ENCODE data around the gene TMEM179. TPM values are rescaled to one million over a fixed set of nuclear protein-coding genes. Genes with fewer than 3 reads are reported as not detected.

Gene TMEM179
- total RNA-seq, 1 donor from 2014 or later = 1.0 TPM

DNA sequence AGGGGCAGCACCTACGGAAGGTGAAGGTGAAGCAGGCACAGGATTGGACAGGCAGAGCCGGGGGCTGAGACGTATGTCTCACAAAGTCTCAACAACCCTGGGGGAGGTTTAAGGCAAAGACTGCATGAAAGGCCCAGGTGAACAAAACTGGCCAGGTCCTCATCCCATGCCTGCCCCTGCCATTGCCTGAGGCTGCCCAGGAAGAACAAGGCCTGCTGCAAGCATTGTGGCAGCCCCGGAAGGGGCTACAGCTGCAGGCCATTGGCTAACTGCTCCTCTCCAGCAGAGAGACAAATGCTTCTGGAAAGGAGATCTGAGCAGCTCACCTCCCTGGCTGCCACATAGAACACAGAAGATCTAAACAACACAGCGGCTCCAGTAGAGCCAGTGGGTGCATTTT lies 20.4 kb upstream of the TMEM179 start:
- Histone ChIP-seq H3K4me3 (ENCODE audit: low read length in 3 of 3) (no peak overlapping the region), H3K27me3 (ENCODE audit: control insufficient read depth in 3 of 3, insufficient read depth in 3 of 3, low read length in 3 of 3) (peaks cover 0 to 13% (median 5%) of the 10 kb centered on the region in 3 donors)

DNA sequence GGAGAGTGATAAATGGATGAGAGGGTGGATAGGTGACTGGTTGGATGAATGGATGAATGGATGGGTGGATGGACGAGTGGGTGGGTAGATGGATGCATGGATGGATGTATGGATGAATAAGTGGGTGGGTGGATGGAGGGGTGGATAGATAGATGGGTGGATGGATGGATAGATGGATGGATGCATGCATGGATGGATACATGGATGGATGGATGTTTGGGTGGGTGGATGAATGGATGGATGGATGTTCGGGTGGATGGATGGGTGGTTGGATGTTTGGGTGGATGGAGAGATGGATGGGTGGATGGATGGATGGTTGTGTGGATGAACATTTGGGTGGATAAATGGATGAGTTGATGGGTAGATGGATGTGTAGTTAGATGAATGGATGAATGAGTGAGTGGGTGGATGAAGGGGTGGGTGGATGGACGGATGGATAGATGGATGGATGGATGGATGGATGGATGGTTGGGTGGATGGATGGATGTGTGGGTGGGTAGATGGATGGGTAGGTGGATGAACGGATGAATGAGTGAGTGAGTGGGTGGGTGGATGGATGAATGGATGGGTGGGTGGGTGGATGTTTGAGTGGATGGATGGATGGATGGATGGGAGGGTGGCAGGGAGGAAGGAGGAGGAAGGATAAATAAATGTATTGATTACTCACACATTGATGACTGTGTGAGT lies 9.7 kb upstream of the TMEM179 start:
- Histone ChIP-seq H3K36me3 (ENCODE audit: control insufficient read depth in 3 of 3, insufficient read depth in 3 of 3, low read length in 3 of 3) (no peaks in the 10 kb centered on the region), H3K4me1 (ENCODE audit: control insufficient read depth in 3 of 3, insufficient read depth in 3 of 3, low read length in 3 of 3) (no peaks in the 10 kb centered on the region)

More for the DNA sequence above, 20.4 kb upstream of the TMEM179 start:
- Histone ChIP-seq H3K9ac (ENCODE audit: low read depth in 1 of 3, low read length in 3 of 3) (no peak overlapping the region), H3K9me3 (ENCODE audit: control insufficient read depth in 3 of 3, low read length in 3 of 3) (peaks cover 0 to 5% (median 0%) of the 10 kb centered on the region in 3 donors), H3K27ac (ENCODE audit: low read depth, low read length) (no peak overlapping the region), H3K4me1 (ENCODE audit: control insufficient read depth in 3 of 3, insufficient read depth in 3 of 3, low read length in 3 of 3) (no peaks in the 10 kb centered on the region), H3K36me3 (ENCODE audit: control insufficient read depth in 3 of 3, insufficient read depth in 3 of 3, low read length in 3 of 3) (no peaks in the 10 kb centered on the region)

DNA sequence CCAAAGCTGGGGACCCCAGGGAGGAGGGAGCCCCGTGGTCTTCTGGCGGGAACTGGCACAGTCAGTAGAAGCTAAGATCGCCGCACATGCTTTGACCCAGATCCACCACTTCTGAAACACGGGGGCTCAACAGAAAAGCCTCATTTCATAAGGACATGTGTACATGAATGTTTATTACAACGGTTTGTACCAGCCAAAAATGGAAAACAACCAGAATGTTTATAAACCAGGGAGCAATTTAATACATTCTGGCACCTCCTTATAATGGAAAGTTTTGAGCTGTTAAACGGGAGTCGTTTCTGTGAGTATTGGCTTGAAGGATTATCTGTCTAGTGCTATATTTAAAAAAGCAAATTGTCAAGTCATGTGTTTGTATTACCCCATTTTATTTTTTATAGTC lies 7.3 kb upstream of the TMEM179 start:
- Histone ChIP-seq H3K4me1 (ENCODE audit: control insufficient read depth in 3 of 3, insufficient read depth in 3 of 3, low read length in 3 of 3) (no peaks in the 10 kb centered on the region), H3K27me3 (ENCODE audit: control insufficient read depth in 3 of 3, insufficient read depth in 3 of 3, low read length in 3 of 3) (peaks cover 16 to 30% (median 27%) of the 10 kb centered on the region in 3 donors), H3K9ac (ENCODE audit: low read depth in 1 of 3, low read length in 3 of 3) (no peak overlapping the region), H3K9me3 (ENCODE audit: control insufficient read depth in 3 of 3, low read length in 3 of 3) (no peaks in the 10 kb centered on the region), H3K4me3 (ENCODE audit: low read length in 3 of 3) (no peak overlapping the region), H3K36me3 (ENCODE audit: control insufficient read depth in 3 of 3, insufficient read depth in 3 of 3, low read length in 3 of 3) (no peaks in the 10 kb centered on the region), H3K27ac (ENCODE audit: low read depth, low read length) (no peak overlapping the region)

More for the DNA sequence above, 9.7 kb upstream of the TMEM179 start:
- Histone ChIP-seq H3K4me3 (ENCODE audit: low read length in 3 of 3) (no peak overlapping the region), H3K9ac (ENCODE audit: low read depth in 1 of 3, low read length in 3 of 3) (no peak overlapping the region), H3K9me3 (ENCODE audit: control insufficient read depth in 3 of 3, low read length in 3 of 3) (no peaks in the 10 kb centered on the region), H3K27me3 (ENCODE audit: control insufficient read depth in 3 of 3, insufficient read depth in 3 of 3, low read length in 3 of 3) (peaks cover 26 to 39% (median 38%) of the 10 kb centered on the region in 3 donors), H3K27ac (ENCODE audit: low read depth, low read length) (no peak overlapping the region)

DNA sequence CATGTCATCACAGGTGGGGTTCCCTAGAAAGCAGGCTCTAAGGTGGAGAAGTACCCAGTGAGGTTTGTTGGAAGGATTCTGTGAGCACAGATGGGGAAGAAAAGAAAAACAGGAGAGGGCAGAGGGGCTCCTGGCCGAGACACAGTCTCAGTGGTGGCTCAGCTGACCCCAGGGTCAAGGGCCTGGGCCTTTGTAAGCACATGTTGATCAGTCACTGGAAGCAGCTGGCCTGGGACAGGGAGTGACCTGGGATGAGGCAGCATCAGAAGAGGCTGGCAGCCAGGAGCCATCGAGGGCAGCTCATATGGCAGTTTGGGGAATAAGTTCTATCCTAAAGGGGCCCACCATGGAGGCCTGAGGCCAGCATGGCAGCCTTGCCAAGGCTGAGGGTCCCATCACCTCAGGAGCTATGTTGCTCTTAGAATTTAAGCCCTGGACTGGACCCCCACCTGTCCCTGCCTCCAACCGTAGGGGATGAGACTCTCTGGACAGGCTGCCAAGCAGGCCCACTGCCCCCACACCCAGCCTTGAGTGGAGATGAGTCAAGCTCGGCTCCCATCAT lies 6.3 kb upstream of the TMEM179 start:
- Histone ChIP-seq H3K4me1 (ENCODE audit: control insufficient read depth in 3 of 3, insufficient read depth in 3 of 3, low read length in 3 of 3) (no peaks in the 10 kb centered on the region), H3K4me3 (ENCODE audit: low read length in 3 of 3) (no peak overlapping the region), H3K9me3 (ENCODE audit: control insufficient read depth in 3 of 3, low read length in 3 of 3) (no peaks in the 10 kb centered on the region), H3K27ac (ENCODE audit: low read depth, low read length) (no peak overlapping the region), H3K36me3 (ENCODE audit: control insufficient read depth in 3 of 3, insufficient read depth in 3 of 3, low read length in 3 of 3) (no peaks in the 10 kb centered on the region), H3K9ac (ENCODE audit: low read depth in 1 of 3, low read length in 3 of 3) (no peak overlapping the region), H3K27me3 (ENCODE audit: control insufficient read depth in 3 of 3, insufficient read depth in 3 of 3, low read length in 3 of 3) (peaks cover 14 to 33% (median 29%) of the 10 kb centered on the region in 3 donors)

- peaks cover 21 to 41% (median 37%) of the 10 kb centered on the region in 3 donors for H3K27me3 ChIP-seq (ENCODE audit: control insufficient read depth in 3 of 3, insufficient read depth in 3 of 3, low read length in 3 of 3)
- no peak overlapping the region for H3K9ac ChIP-seq (ENCODE audit: low read depth in 1 of 3, low read length in 3 of 3)
- H3K27ac ChIP-seq (ENCODE audit: low read depth, low read length) = no peak overlapping the region
- no peaks in the 10 kb centered on the region for H3K36me3 ChIP-seq (ENCODE audit: control insufficient read depth in 3 of 3, insufficient read depth in 3 of 3, low read length in 3 of 3)
- no peaks in the 10 kb centered on the region for H3K4me1 ChIP-seq (ENCODE audit: control insufficient read depth in 3 of 3, insufficient read depth in 3 of 3, low read length in 3 of 3)
- H3K9me3 ChIP-seq (ENCODE audit: control insufficient read depth in 3 of 3, low read length in 3 of 3) = no peaks in the 10 kb centered on the region
- H3K4me3 ChIP-seq (ENCODE audit: low read length in 3 of 3) = no peak overlapping the region
Observed at GRCh38 chr14:104609666-104610065, 5.1 kb upstream of the TMEM179 start.

DNA sequence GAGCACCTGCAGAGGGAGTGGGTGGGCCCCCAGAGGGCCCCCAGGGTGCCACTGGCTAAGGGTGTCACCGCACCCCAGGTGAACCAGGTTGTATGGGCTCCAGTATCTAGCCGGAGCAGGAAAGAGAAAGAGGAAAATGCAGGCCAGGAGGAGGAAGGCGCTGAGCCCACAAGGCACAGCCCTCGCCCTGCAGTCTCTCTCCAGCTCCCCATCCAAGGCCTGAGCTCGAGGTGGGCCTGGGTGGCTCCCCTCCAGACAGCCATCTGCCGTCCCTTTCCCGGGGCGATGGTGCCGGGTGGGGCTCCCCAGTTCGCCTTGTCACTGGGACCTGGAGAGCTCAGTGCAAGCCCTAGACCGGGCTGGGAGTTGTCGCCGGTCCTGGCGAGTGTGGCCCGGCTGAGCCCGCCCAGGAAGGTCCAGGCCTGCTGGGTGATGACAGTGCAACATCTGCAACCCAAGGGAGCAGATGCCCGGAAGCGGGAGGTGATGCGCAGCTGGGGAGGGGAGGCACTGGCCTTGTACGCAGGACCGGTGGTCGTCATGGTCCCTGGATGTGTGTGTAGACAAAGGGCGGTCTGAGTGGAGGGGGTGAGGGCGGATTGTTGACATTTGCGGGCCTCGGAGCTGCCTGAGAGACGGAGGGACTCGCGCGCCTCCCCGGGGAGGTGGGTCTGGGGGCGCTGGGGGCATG lies 716 bp downstream of the TMEM179 start:
- Histone ChIP-seq H3K27ac (ENCODE audit: low read depth, low read length) (no peak overlapping the region), H3K9ac (ENCODE audit: low read depth in 1 of 3, low read length in 3 of 3) (no peak overlapping the region), H3K4me1 (ENCODE audit: control insufficient read depth in 3 of 3, insufficient read depth in 3 of 3, low read length in 3 of 3) (peaks cover 0 to 2% (median 1%) of the 10 kb centered on the region in 3 donors), H3K9me3 (ENCODE audit: control insufficient read depth in 3 of 3, low read length in 3 of 3) (no peaks in the 10 kb centered on the region), H3K4me3 (ENCODE audit: low read length in 3 of 3) (no peak overlapping the region), H3K27me3 (ENCODE audit: control insufficient read depth in 3 of 3, insufficient read depth in 3 of 3, low read length in 3 of 3) (peaks cover 61 to 68% (median 66%) of the 10 kb centered on the region in 3 donors), H3K36me3 (ENCODE audit: control insufficient read depth in 3 of 3, insufficient read depth in 3 of 3, low read length in 3 of 3) (no peaks in the 10 kb centered on the region)

- Histone ChIP-seq H3K36me3 (ENCODE audit: control insufficient read depth in 3 of 3, insufficient read depth in 3 of 3, low read length in 3 of 3) (no peaks in the 10 kb centered on the region), H3K4me3 (ENCODE audit: low read length in 3 of 3) (no peak overlapping the region), H3K9me3 (ENCODE audit: control insufficient read depth in 3 of 3, low read length in 3 of 3) (no peaks in the 10 kb centered on the region), H3K4me1 (ENCODE audit: control insufficient read depth in 3 of 3, insufficient read depth in 3 of 3, low read length in 3 of 3) (peaks cover 0 to 9% (median 8%) of the 10 kb centered on the region in 3 donors), H3K27me3 (ENCODE audit: control insufficient read depth in 3 of 3, insufficient read depth in 3 of 3, low read length in 3 of 3) (peaks cover 68 to 71% (median 70%) of the 10 kb centered on the region in 3 donors), H3K9ac (ENCODE audit: low read depth in 1 of 3, low read length in 3 of 3) (no peak overlapping the region), H3K27ac (ENCODE audit: low read depth, low read length) (no peak overlapping the region)
Observed at GRCh38 chr14:104602933-104603325, 1.6 kb downstream of the TMEM179 start.

DNA sequence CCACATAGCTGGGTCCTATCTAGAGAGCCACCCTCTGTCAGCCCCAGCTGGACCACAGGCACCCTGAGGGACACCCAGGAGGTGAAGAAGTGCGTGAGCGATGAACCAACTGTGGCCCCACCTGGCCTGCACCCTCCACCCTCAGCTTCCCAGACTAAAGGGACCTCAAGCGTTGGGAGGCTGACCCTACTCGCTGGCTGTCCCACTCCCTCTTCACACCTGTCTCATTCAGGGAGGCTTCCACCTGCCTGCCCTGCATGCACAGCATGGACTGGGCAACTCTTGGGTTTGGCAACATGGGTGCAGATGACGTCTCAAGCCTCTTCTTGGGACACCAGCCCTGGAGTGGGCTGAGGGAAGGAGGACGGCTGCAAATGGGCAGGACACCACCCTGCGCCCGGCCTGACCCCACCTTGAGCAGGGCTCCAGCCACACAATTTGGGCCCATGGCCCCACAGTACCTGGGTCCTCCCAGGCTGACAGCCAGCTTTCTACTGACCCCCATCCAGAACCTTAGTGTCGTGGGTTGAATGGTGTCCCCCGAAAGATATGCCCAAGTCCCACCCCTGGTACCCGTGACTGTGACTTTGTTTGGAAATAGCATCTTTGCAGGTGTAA lies 2.1 kb downstream of the TMEM179 start:
- Histone ChIP-seq H3K4me3 (ENCODE audit: low read length in 3 of 3) (no peak overlapping the region), H3K9ac (ENCODE audit: low read depth in 1 of 3, low read length in 3 of 3) (no peak overlapping the region), H3K27ac (ENCODE audit: low read depth, low read length) (no peak overlapping the region), H3K9me3 (ENCODE audit: control insufficient read depth in 3 of 3, low read length in 3 of 3) (no peaks in the 10 kb centered on the region), H3K4me1 (ENCODE audit: control insufficient read depth in 3 of 3, insufficient read depth in 3 of 3, low read length in 3 of 3) (peaks cover 0 to 9% (median 8%) of the 10 kb centered on the region in 3 donors), H3K27me3 (ENCODE audit: control insufficient read depth in 3 of 3, insufficient read depth in 3 of 3, low read length in 3 of 3) (peaks cover 68 to 74% (median 74%) of the 10 kb centered on the region in 3 donors), H3K36me3 (ENCODE audit: control insufficient read depth in 3 of 3, insufficient read depth in 3 of 3, low read length in 3 of 3) (no peaks in the 10 kb centered on the region)

DNA sequence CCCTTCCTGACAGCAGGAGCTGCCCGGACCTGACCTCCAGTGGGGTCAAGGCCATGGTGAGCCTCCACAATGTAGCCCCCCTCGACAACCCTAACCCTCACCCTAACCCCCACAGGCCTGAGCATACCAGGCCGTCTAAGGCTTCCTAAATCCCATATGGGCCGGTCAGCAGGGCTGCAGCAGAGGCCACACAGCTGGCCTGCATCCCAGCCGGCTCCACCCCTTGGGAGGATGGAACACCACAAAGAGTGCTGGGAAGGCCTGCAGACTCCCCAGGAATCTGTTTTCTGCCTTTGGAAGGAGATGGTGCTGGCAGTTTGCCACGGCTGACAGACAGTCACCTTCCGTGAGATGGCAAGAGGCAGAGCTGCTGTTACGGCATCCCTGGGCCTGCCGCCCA lies 2.8 kb downstream of the TMEM179 start:
- H3K9me3 ChIP-seq (ENCODE audit: control insufficient read depth in 3 of 3, low read length in 3 of 3) = no peaks in the 10 kb centered on the region
- peaks cover 68 to 79% (median 72%) of the 10 kb centered on the region in 3 donors for H3K27me3 ChIP-seq (ENCODE audit: control insufficient read depth in 3 of 3, insufficient read depth in 3 of 3, low read length in 3 of 3)
- no peaks in the 10 kb centered on the region for H3K36me3 ChIP-seq (ENCODE audit: control insufficient read depth in 3 of 3, insufficient read depth in 3 of 3, low read length in 3 of 3)
- H3K4me1 ChIP-seq (ENCODE audit: control insufficient read depth in 3 of 3, insufficient read depth in 3 of 3, low read length in 3 of 3) = peaks cover 0 to 9% (median 8%) of the 10 kb centered on the region in 3 donors
- H3K4me3 ChIP-seq (ENCODE audit: low read length in 3 of 3) = no peak overlapping the region
- H3K27ac ChIP-seq (ENCODE audit: low read depth, low read length) = no peak overlapping the region
- H3K9ac ChIP-seq (ENCODE audit: low read depth in 1 of 3, low read length in 3 of 3) = no peak overlapping the region
